Medulla oblongata (tissue), 1 donor: ENCODE data around the gene CEP164.

ENCODE experiments used
- DNase-seq: peaks from one replicate; pipeline ENCODE4 v3.0.0-alpha.2; 2015; ENCODE audit errors: extremely low spot score

The CEP164 gene

DNA sequence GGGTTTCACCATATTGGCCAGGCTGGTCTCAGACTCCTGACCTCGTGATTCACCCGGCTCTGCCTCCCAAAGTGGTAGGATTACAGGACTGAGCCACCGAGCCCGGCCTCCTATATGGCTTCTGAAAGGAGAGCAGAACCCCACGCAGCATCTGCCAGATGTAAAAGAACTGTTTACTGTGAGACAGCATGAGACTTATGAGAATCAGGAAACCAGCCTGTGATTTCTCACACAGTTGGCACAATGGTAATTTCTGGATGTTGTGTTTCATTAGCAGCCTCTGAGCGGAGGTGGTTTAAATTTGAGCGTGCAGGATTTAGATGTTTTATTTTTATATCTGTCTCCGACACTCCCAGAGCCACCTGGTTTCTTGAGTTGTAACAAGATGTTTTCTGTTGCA is 33.8 kb downstream of the CEP164 start:
- DNase-seq = no peak

DNA sequence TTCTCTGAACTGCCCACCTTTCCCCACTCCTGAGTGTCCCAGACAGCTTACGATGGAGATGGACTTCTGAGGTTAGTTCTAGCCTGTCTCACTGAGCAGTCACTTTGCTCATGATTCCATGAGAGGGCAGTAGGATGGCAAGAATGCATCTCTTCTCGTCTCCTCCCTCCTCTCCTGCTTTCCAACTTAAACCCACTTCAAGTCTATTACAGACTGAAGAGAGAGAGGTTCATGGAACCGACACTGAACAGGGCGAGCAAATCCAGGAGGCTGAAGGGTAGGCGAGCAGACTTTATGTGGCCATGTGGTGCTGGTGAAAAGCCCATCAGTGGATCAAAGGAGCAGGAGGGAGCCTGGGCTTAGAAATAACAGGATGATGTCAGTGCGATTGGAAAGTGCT is 38.6 kb downstream of the CEP164 start:
- no peak for DNase-seq

DNA sequence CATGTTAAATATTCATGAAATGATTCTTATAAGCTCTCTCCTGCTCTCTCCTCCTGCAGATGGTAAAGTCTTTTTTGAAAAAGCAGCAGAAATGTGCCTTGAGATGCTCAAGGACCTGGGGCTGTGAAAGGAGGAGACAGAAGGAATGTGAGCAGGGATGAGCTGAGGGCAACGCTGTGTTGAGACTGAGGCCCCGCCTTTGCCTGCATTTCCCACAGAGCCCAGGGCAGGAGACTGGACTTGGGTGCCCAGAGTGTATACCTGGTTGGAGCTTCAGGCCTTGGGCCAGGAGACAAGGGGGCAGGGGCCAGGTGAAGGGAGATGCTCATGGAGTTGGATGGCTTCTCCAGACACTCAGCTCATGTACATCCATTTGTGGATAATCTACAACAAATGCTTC is 39.2 kb downstream of the CEP164 start:
- no peak for DNase-seq

DNA sequence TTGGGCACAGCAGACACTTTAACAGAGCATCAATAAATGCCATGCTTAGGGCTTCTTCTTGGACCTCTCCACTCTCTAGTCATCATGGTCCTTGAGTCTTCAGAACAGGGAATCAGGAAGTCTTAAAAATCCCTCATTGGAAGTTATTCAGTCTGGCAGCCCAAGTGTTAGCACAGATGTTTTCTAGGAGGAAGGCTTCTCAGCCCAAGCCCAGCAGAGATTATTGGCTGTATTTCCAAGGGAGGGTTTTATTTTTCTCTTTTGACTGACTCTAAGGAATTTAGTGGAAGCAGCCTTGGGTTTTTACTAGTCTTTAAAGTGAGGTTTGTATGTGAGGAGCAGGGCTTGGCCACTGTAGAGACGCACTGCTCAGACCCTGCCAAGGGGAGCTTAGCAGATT is 41.9 kb downstream of the CEP164 start:
- no peak for DNase-seq

DNA sequence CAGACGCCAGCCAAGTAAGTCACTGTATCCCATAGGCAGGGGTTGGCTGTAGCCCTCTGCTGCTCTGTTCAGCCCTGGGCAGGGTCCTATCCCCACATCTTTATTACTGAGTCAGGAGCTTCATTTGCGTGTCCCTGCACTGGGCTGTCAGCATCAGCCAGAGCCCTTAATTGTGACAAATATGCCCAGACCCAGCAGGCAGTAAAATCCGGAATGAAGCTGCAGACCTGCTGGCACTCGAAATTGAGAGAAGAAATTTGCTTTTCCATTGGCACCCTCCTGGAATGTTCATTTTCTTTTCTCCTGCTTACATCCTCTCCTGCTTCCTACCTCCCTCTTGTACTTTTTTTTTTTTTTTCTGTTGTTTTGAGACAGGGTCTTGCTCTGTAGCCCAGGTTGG is 43.8 kb downstream of the CEP164 start:
- no peak for DNase-seq

DNA sequence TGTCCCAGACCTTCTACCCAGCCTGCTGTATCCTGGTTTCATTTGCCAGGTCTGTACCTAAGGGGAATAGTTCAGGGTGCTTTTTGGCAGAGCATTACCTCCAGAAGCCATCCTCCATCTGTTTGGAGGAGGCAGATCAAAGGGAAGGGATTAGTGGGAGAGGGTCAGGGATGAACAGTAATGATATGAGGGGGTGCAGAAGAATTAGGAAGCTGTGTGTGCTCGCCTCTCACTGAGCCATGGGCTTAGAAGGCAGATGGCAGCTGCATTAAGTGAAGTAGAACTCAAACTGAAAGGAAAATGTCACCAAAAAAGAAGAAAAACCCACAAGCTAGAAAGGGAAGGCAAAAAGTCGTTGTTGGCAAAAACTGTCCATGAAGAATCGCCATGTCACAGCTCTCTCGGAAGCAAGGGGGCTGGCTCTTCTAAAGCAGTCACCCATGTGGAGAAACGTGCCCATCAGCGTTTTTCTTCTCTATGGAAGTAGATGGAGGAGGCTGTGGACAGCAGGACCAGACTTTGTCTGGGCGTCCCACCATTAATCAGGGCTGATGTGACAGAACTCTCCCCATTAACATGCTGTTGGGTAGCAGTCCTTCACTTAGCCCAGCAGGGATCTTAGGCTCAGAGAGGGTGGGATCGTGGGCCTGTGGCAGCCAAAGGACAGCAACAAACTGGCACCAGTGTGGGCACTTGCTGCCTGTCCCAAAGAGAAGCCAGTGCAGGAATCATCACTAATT is 46.8 kb downstream of the CEP164 start:
- DNase-seq = no peak

DNA sequence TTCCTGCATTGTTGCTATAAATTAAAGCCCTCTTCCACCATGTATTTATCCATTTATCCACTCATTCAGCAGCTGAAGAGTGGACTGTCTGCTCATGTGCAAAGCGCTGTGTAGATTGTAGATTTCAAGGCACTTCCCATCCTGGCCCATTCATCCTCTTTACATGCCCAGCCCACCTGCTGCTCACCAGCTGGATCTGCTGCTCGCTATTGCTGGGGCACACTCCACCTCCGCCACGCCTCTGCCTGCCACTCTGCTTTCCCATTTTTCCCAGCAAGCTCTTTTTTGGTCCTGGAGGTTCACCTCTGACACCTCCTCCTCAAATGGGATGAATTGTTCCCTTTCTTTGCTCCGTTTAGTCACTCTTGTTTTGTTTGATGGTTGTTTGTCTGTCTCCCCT is 48.3 kb downstream of the CEP164 start:
- no peak for DNase-seq

DNA sequence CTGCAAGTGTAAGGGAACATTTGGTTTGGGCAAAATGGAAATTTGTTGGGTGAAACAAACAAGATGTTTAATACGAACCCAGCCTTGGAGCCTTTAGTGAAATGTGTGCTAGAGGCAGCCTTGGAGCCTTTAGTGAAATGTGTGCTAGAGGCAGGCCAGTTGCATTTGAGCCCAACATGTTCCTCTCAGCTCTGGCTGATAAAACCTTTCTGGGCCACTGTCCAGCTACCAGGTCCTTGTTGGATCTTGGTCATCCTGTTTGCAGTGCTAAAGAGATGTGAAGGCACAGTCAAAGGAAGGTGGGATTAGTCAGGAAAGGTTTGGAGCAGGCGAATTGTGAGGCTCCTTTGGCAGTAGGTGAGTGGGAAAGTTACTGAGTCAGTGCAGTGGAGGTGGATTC is 48.9 kb downstream of the CEP164 start:
- no peak for DNase-seq

DNA sequence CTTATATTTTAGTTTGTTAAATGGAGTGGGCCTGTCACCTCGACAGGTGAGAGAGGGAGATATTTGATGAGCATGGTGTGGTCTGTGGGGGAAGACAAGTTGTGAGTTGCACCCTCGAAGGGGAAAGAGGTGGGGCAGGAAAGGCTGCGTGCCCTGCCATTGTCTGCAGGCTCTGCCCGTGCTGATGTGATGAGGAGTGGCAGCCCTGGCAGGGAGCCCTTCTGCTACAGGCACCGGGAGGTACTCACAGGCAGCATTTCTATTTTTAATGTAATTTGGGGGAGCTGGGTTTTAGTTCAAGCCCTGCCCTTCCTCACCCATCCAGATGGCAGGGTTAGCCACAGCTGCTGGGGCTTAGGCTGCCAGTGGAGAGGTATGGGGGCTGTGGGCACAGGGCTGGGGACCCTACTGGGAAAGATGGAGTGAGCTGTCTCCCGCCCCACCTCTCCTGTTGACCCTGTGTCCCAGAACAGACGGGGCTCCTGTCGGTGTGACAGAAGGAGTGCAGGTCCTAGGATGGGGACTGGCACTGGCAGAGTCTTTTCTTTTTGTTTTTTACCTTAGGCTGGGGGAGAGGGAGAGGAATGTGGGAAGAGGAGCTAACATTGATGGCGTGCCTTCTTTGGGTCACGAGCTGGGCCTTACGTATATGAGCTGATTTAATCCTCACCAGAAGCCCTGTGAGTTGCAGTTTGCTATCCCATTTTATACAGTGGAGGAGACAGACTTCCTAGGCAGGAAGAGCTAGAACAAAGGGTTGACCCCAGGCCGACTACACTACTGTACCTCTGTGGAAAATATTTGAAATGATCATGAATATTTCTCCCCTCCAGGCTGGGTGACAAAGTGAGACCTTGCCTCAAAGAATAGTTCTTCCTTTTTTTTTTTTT is 51.6 kb downstream of the CEP164 start:
- DNase-seq = no peak

DNA sequence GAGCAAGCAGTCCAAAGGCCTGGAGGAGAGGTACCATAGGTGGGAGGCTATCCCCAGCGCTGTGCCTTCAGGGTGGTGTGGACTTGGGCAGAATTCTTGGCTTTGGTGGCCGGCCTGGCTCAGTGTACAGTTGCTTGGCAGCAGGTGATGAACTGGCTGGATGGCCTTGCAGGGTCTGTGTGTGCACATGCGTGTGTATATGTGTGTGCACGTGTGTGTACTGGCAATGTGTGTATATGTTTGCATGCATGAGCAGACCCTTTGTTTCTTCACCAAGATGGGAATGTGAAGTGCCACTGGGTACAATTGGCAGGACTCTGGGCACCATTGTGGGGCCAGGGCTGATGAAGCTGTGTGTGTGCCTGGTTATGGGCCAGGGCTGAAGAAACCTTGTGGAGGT is 53.0 kb downstream of the CEP164 start:
- no peak for DNase-seq

DNA sequence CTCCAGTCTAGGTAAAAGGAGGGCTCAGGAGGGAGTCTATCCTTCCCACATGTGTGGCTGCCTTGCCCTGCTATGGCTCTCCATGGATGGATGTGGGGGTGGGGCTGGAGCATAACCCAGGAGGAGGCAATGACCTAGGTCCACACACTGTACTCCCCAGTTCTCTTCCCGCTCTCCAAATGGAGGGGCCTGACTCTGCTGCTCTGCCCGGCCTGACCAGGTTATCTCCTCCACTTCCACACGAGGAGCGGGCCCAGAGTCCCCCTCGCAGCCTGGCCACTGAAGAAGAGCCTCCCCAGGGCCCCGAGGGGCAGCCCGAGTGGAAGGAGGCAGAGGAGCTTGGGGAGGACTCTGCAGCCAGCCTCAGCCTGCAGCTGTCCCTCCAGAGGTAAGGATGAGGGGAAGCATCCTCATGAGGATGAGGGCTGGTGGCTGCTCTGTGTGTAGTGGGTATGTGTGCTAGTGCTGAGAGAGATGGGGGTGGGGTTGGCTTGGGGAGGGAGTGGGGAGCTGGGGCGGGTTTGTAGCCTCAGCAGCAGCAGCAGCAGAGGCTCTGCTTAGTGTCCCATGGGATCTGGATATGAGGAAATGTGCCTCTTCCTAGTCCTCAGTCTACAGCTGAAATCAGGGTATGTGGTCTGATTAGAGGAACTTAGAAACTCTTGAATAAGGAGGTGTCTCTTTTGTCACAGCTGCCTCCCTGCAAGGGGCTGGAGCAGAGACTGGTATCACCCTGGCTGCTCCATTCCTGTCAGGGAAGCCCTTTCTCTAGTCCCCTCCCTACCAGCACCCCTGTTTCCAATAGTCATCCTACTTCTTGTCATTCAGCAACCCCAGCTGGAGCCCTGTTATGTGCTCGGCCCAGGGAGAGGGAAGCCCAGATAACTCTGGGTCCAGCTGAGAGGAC is 54.1 kb downstream of the CEP164 start:
- DNase-seq = no peak

DNA sequence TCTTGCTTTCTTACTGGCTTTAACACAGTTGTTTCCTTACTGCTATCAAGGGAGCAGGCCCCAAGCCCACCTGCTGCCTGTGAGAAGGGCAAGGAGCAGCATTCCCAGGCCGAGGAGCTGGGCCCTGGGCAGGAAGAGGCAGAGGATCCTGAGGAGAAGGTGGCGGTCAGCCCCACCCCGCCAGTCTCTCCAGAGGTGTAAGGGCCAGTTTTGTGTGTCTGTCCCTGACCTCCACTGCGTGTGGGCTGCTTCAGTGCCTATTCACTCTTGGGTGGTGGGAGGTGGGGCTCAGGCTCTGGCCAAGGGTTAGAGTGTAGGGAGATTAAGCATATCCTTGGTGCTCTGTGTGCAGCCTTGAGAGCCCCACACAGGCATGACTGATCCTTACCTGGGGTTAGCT is 55.1 kb downstream of the CEP164 start:
- no peak for DNase-seq

DNA sequence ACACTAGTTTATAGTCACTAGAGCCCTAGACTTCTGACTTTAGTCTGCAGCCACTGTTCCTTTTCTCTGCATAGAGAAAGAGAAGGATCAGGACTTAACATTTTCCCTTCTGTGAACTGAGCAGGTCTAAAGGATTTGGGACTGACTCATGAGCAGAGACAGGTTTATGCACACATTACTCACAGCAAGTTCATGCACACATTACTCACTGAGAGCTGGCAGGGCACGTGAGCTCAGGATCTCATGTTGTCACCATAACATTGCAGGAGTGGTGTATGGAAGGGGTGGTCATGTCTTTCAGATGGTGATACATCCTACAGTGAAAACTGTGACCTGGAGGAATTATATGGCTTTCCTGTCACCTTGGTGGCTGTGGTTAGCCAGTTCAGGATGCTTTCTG is 56.4 kb downstream of the CEP164 start:
- DNase-seq = no peak

DNA sequence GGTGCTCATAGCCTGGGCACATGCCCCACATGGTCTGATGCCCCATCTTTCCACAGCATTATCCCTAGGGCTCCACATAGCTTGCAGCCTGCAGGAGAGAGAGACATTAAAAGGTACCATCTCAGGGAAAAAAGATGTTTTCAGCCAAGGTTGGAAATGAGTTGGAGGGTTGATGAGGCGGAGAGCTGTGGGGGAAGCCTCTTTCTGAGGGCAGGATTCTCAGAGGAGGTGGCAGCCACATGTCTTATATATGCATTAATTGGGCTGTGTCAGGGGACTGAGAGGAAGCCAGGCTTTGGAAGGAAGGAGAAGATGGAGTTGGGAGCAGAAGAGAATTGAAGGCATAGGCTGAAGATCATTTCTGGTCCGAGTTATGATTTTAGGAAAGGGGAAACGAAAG is 57.8 kb downstream of the CEP164 start:
- no peak for DNase-seq

DNA sequence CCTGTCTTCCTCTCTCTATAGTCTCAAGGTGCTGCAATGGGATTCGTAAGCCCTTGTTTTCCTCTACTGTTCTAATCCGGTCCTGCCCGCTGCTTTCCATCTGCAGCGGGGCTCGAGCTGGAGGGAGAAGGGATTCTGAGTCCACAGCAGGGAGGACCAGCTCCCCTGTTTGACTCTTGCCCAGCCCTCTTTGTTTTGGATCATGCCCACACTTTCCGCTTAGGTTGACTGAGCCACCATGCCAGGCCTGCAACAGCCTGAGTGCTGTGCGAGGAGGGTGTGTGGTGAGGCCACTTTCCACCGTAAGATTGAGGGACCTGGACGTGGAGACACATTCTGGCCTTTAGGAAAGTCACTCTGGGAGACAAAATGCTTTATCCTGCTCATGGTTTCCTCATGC is 58.3 kb downstream of the CEP164 start:
- no peak for DNase-seq

DNA sequence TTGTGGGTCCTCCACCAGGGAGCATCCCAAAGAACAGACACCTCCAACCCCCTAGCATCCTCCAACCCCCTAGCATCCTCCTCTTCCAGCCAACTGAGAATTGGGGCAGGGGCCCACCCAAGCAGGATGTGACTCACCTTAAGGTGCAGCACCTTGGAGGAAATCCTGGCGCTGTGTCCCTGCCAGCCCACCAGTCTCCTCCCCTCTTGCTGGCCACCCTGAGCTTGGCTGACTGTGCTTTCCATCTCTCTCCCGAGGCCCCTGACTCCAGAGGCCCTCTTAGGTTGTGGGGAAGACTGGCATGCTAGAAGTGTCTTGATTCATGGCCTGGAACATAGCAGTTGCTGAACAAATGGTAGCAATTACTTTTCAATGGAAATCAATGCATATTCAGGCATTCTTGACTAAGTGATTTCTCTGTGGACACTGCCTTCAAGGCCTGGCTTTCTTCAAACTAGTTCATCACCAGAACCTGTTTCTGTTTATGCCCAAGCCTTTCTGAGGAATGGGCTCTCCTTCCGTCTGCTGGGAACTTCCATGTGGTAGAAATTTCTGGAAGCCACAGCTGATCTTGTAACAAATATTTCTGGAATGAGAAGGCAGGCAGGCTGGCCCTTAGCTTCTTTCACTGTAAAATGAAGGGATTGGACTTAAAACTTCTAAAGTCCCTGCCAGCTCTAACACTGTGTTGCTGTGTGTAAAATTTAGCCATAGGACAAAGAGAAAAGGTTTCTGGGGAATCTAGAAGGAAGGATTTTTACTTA is 60.5 kb downstream of the CEP164 start:
- DNase-seq = no peak

DNA sequence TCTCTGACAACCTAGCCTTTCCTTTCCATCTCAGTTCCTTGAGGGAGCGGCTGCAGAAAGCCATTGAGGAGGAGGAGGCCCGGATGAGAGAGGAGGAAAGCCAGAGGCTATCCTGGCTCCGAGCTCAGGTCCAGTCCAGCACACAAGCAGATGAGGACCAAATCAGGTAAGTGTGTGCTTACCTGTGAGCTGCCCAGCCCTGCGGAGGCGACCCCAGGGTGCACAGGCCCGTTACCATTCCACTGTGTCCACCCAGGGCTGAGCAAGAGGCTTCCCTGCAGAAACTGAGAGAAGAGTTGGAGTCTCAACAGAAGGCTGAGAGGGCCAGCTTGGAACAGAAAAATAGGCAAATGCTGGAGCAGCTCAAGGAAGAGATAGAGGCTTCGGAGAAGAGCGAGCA is 63.1 kb downstream of the CEP164 start:
- DNase-seq = no peak

DNA sequence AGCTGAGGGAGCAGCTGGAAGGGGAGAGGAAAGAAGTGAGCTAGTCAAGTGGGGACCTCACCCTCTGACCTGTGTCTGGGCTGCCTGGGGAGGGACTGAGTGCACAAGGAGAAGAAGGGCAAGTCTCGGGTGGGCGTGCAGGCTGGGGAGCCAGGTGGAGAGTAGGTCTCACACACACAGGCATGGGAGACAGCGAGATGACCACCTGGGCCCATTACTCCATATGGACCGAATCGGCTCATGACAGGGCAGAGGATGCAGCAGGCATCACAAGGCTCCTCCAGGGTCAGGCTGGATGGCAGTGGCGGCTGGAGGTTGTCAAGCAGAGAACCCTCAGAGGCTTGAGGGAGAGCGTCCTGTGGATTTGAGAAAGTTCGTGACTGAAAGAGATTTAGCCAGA is 63.5 kb downstream of the CEP164 start:
- DNase-seq = no peak

DNA sequence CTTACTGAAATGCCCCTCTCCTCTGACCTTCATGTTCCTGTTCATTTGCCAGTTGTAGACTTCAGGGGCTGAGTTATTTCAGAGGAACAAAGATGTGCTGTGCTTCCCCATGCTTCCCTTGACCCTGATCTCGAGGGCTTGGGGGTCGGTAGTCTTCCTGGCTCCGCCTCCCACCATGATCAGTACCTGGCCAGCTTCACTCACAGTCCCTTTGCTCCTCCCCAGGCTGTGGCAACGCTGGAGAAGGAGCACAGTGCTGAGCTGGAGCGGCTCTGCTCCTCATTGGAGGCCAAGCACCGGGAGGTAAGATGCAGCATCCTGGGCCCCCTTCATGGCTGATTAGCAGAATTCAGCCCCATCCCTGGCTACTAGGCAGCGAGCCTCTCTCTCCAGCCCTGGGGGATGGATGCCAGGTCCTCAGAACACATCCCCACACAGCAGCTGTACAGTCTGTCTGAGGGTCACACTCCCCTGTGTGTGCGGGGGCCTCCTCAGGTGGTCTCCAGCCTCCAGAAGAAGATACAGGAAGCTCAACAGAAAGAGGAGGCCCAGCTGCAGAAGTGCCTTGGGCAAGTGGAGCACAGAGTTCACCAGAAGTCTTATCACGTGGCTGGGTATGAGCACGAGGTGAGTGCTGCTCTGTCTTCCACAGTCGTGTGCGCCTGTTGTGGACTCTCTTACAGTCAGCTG is 64.5 kb downstream of the CEP164 start:
- DNase-seq = no peak

DNA sequence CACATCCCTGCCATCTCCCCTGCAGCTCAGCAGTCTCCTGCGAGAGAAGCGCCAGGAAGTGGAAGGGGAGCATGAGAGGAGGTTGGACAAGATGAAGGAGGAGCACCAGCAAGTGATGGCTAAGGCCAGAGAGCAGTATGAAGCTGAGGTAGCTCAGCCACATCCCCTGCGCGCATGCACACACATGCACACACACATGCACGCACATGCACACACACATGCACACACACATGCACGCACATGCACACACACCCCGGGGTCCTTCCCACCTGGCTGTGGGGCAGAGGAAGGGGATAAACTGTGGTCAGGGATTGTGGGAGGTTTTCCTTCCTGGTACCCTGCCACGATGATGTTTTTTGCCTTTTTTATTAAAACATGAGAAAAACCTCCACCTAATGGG is 65.3 kb downstream of the CEP164 start:
- no peak for DNase-seq
